NB4 (cell line): Measurements from ENCODE around the gene ACTN3.
"Not testable (repeated sequence)": the region's sequence is repeated elsewhere in the genome, so short reads cannot be mapped to it uniquely, and the experiment has no call there.

Experiments
- CTCF ChIP-seq: IDR thresholded peaks from one replicate; pipeline ENCODE4 v1.5.1; 2012; ENCODE audit warnings: low read depth, low read length
- MAX ChIP-seq: IDR thresholded peaks from 2 replicates; pipeline ENCODE4 v1.6.1; 2011; ENCODE audit warnings: low read depth, low read length
- MYC ChIP-seq: IDR thresholded peaks from 2 replicates; pipeline ENCODE4 v1.6.1; 2011; ENCODE audit warnings: low read depth, low read length
- POLR2A ChIP-seq: IDR thresholded peaks from 2 replicates; pipeline ENCODE4 v1.6.1; 2011; ENCODE audit warnings: mild to moderate bottlenecking; ENCODE audit not compliant: insufficient read length; ENCODE audit errors: extremely low read depth

- TF ChIP-seq CTCF, POLR2A, MAX, MYC: not testable (repeated sequence)
Observed at GRCh38 chr11:66606608-66607007, 59.9 kb downstream of the ACTN3 start.
